Measurements from ENCODE around the gene ATP23. TPM values are rescaled to one million over a fixed set of nuclear protein-coding genes. Genes with fewer than 3 reads are reported as not detected.

ATP23 gene
- total and polyA plus RNA-seq, 2 donors (not counting 3 experiments of a cell fraction or from before 2014, with no cell fraction given) = 5.9 to 9.0 TPM

DNA sequence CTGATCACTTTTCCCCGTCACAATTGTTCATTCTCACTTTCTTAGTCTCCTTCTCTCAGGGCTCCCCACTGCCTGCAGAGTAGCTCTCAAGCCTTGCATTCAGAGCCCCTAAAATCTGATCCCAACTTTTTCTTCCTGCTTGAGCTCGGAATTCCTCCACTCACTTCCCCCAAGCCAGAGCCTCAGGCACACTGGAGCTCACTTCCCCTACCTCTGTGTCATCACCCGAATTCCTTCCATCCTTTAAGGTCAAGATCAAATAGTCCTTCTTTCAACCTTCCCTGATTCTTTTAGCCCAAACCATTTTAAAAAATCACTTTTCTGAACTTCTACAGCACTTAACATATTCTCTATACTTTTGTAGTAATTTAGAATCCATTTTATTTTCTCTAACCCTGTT, 34.1 kb upstream of the ATP23 start:
- dilution Hi-C loops (cut with MboI; ENCODE audit: extremely low pct_ligation_motif_present, low sequenced_read_pairs) = no loop called here
- no peak overlapping the region for H3K27ac ChIP-seq (ENCODE audit: insufficient read depth, low read depth, low read length)
- no TSS peak for BruUV-seq (replicated peaks)
- H3K79me2 ChIP-seq (ENCODE audit: control insufficient read depth, insufficient read depth, low read length) = no peaks in the 10 kb centered on the region
- H3K9me1 ChIP-seq (replicated peaks; ENCODE audit: control insufficient read depth, extremely low read depth, insufficient read depth, low read length) = no peaks in the 10 kb centered on the region
- intact Hi-C loops (cut with micrococcal nuclease) = no loop called here
- no peak overlapping the region for H3K4me2 ChIP-seq (ENCODE audit: insufficient read depth, low read length)
- H3K4me3 ChIP-seq (replicated peaks in 1 of 3; ENCODE audit: insufficient read depth in 1 of 3, low read depth in 1 of 3, low read length in 3 of 3) = no peak overlapping the region
- TF ChIP-seq FOS (IDR thresholded peaks at IDR 0.05; ENCODE audit: borderline replicate concordance, insufficient read depth, low read length) (no peak), JUN (IDR thresholded peaks at IDR 0.05; ENCODE audit: borderline replicate concordance, insufficient read depth, insufficient read length, low read depth) (no peak), GATA2 (IDR thresholded peaks at IDR 0.05; ENCODE audit: insufficient read depth, insufficient read length, low read depth, low read length) (no peak), POLR2AphosphoS5 (IDR thresholded peaks at IDR 0.05; ENCODE audit: insufficient read depth, low read depth, low read length) (no peak), POLR2A (IDR thresholded peaks at IDR 0.05; ENCODE audit: low read depth, low read length) (no peak), MYC (IDR thresholded peaks at IDR 0.05; ENCODE audit: low read depth, low read length) (no peak), EZH2 (IDR thresholded peaks at IDR 0.05; ENCODE audit: borderline replicate concordance, low read depth, low read length, severe bottlenecking) (no peak)
- TF ChIP-seq, protein P1, sequence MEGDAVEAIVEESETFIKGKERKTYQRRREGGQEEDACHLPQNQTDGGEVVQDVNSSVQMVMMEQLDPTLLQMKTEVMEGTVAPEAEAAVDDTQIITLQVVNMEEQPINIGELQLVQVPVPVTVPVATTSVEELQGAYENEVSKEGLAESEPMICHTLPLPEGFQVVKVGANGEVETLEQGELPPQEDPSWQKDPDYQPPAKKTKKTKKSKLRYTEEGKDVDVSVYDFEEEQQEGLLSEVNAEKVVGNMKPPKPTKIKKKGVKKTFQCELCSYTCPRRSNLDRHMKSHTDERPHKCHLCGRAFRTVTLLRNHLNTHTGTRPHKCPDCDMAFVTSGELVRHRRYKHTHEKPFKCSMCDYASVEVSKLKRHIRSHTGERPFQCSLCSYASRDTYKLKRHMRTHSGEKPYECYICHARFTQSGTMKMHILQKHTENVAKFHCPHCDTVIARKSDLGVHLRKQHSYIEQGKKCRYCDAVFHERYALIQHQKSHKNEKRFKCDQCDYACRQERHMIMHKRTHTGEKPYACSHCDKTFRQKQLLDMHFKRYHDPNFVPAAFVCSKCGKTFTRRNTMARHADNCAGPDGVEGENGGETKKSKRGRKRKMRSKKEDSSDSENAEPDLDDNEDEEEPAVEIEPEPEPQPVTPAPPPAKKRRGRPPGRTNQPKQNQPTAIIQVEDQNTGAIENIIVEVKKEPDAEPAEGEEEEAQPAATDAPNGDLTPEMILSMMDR (IDR thresholded peaks at IDR 0.05; ENCODE audit: extremely low read depth in 1 of 2, insufficient read depth in 1 of 2, low read depth in 1 of 2, low read length in 2 of 2) = no peak
- TF ChIP-seq, protein P2, sequence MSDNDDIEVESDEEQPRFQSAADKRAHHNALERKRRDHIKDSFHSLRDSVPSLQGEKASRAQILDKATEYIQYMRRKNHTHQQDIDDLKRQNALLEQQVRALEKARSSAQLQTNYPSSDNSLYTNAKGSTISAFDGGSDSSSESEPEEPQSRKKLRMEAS (IDR thresholded peaks at IDR 0.05; ENCODE audit: insufficient read depth, insufficient read length) = no peak
- no peak for DNase-seq (ENCODE audit: low read depth, low spot score)
- FAIRE-seq = no peak
- peaks cover 19 to 21% of the 10 kb centered on the region in 2 experiments for H3K27me3 ChIP-seq (ENCODE audit: control insufficient read depth in 2 of 2, insufficient read depth in 2 of 2, low read length in 2 of 2)
- H4K20me1 ChIP-seq (replicated peaks; ENCODE audit: control insufficient read depth, extremely low read depth, insufficient read depth, low read length) = no peaks in the 10 kb centered on the region
- ChIA-PET POLR2A (no interaction called here), CTCF (interaction anchor here (0.7 kb wide), 1 partner anchor 104 kb away, joined by 3 read pairs; no protein-coding TSS in a partner anchor)
- H3K4me1 ChIP-seq (ENCODE audit: control insufficient read depth, extremely low read depth, insufficient read depth, low read length) = peaks cover 2% of the 10 kb centered on the region
- H3K9ac ChIP-seq (replicated peaks; ENCODE audit: extremely low read depth, insufficient read depth, low read length) = no peak overlapping the region
- no peaks in the 10 kb centered on the region for H3K9me3 ChIP-seq (replicated peaks; ENCODE audit: control insufficient read depth, insufficient read depth, low read length)
- no peak overlapping the region for H2AFZ ChIP-seq (ENCODE audit: low read depth, low read length)
- H3K36me3 ChIP-seq (ENCODE audit: control insufficient read depth in 2 of 2, extremely low read depth in 1 of 2, insufficient read depth in 2 of 2, low read length in 2 of 2) = no peaks in the 10 kb centered on the region

Measured in endothelial cell of umbilical vein (primary cell).